Fibroblast of lung (primary cell): ENCODE data around the gene GTPBP2.

ENCODE experiments used
- CTCF ChIP-seq, 2 donors: IDR thresholded peaks in 1 of 2; conservative IDR thresholded peaks in 1 of 2; 1 replicate in 1 of 2; 2 replicates in 1 of 2; pipeline ENCODE4 v1.5.1; 2011 to 2012; ENCODE audit warnings: low read length in 2 of 2, control low read depth in 1 of 2, inconsistent platforms in 1 of 2, low read depth in 1 of 2, mild to moderate bottlenecking in 1 of 2
- EZH2 ChIP-seq: IDR thresholded peaks from 2 replicates; pipeline ENCODE4 v1.5.1; 2012; ENCODE audit warnings: low read length, control low read depth, mild to moderate bottlenecking; ENCODE audit errors: missing control alignments

- TF ChIP-seq CTCF (conservative IDR thresholded peaks at IDR 0.05 in 1 of 2, IDR thresholded peaks at IDR 0.05 in 1 of 2; ENCODE audit: low read depth in 1 of 2, low read length in 2 of 2) (no peak), EZH2 (no peak)
Observed at GRCh38 chr6:43678341-43678740, 49.3 kb upstream of the GTPBP2 start.
